GM19240 (cell line): ENCODE measurements around the gene CA5B.
"Not testable (repeated sequence)": the region's sequence is repeated elsewhere in the genome, so short reads cannot be mapped to it uniquely, and the experiment has no call there.

Experiments used
- DNase-seq: peaks from one replicate; pipeline ENCODE4 v3.0.0; 2011; ENCODE audit warnings: low spot score; ENCODE audit not compliant: insufficient read length

The CA5B gene

DNA sequence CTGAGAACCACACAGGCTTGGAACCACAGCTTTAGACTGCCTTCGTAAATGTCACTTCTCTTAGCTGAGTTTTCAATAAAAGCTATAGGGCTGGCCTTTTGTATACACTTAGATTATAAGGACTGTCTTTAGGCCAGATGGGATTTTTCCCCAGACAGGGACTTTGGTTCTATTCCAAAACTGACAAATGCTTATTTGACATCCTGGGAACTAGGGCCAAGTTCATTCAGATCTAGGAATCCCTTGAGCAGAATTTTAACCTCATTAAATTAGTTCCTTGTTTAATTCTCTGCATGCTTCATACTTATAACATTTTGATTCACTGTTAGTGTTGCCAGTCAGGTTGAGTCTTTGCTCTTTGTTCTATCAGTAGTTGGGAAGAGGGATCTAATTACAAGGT, 75.3 kb downstream of the CA5B start:
- no peak for DNase-seq

DNA sequence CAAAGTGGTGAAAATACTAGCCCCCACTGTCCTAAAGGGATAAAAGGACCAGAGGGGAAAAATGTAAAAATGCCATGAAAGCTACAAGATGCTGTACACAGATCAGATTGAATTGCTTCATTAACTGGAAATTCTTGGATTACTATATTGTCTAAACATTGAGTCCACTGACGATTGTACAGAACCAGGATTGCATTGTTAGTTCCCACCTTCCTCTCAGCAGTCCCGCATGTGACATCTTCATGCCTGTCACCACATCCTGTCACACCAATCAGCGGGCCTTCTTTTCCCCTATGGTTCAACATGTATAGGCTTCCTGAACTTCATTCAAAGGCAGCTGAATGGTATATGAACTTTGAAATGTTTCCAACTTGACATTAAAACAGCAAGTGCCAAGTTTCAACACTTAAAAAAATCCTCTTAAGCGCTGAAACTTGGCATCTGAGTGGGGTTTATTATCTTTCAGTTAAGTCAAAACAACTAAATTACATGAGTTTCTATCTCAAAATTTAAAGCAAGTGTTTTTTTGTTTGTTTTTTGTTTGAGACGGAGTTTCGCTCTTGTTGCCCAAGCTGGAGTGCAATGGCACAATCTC, 76.8 kb downstream of the CA5B start:
- no peak for DNase-seq

DNA sequence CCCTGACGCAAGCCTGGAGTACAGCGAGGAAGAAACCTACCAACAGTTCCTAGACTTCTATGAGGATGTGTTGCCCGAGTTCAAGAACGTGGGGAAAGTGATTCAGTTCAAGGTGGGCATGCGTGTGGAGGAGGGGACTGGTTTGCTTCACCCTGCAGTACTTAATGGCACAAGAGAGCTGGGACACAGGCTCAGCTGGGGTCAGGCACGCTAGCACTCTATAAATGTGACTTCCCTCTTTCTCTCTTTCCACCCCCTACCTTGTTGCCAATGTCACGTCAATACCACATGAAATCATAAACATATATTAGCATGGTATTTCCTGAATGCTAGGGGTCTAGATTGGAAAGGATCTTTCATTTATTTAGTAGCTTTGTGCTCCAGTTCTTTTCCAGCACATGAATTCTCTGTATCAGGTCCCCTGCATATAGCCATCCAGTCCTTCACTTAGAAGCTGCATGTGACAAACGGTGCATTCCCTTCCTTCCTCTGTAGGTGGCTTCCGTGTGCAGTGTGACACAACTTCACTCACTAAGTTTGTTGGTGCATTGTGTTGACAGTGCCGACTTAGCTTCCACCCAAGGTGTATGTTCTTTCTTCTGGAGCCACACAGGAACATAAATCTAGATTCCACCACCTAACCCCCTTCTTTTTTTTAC, 77.8 kb downstream of the CA5B start:
- peak; percentile 31 for DNase-seq

DNA sequence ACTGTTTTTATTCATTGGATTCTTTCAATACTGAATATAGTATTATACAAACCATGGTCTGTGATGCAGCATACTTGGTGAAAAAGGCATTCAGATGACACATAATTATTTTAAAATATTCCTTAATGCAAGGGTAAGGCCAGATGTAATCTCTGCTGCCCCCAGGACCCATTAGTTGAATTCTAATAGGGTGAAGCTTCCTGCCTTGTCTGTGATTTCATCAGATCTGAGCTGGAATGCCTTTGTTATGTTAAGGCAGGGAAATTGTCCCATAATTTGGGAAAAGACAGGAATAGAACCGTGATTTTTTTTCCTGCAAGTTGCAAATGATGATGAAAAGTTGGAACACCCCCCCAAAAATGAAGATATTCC, 78.4 kb downstream of the CA5B start:
- no peak for DNase-seq

DNA sequence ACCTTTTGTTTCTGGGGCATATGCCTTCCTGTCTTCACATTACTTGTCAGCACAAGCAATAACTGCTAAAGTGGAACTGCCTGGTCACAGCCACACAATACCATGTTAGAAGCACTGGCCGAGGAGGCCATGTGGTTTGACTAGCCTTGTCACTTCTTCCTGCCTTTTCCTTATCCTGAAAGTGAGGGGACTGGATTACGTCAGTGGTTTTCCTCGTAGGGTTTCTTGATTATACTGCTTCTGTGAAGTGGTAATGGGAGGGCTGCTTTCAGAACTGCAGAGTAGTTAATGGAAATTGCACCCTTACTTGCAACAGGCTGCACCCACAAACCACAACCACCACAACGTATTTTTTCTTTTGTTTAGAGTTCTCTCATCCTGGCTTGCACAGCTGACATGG, 78.8 kb downstream of the CA5B start:
- no peak for DNase-seq

DNA sequence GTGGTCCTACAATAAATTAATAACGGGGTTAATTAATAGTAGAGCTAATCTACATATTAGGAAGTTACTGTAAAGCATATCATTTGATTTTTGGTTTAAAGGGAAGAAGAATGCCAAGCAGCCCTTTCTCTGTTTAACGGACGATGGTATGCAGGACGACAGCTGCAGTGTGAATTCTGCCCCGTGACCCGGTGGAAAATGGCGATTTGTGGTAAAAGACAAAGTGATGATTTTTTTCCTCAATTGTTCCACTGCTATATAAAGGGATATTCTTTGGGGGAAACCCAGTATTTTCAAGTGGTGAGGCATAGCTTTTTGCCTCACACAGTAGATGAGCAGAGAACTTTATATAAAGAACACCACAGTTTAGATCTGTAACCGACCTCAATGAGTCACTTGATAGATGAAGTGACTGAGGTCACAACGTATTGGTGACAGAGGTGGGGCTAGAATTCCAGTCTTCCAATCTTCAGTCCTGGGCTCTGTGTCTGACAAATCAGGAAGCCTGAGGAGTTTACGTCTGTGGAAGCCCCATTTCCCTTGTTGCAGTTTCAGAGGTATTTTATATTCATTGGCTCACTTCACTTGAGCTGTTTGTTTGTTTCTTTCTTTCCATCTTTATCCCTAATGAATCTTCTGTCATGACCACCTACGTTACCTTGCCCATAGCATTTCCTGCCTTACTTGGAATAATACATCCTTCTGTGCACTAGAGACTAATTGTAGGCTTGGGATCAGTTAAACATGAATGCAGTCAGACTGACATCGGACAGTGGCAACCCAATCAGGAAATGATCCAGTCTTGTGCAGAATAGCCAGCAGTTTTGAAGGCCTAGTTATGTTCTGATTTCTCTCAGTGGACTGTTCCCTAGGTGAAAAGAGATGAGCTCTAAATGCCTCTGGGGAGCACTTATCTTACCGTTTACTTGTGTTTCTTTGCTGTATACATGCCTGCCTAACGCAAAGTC, 82.3 kb downstream of the CA5B start:
- no peak for DNase-seq

DNA sequence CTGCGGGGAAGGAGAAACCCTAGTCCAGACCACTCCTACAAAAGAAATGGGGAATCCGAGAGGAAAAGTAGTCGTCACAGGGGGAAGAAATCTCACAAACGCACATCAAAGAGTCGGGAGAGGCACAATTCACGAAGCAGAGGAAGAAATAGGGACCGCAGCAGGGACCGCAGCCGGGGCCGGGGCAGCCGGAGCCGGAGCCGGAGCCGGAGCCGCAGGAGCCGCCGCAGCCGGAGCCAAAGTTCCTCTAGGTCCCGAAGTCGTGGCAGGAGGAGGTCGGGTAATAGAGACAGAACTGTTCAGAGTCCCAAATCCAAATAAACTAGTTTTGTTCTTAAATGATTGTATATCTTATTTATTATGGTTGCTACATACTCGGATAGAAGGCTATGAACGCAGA, 84.9 kb downstream of the CA5B start:
- no peak for DNase-seq

DNA sequence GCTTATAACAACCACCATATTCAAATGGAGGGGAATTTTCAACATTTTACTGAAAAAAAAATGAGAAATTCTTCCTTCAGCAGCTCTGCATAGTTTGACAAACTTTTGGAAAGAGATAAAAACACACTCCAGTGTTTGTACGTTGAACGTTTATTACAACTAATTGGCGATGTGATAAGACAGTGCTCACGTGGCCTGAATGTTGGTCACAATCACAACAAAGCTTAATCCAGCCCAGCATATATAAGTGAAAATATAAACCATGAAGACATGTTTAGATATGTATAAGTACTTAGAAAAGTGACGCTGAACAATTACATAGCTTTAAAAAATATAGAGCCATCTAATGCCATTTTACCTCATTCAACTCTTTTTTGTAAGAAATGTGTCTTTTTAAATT, 87.9 kb downstream of the CA5B start:
- no peak for DNase-seq

DNA sequence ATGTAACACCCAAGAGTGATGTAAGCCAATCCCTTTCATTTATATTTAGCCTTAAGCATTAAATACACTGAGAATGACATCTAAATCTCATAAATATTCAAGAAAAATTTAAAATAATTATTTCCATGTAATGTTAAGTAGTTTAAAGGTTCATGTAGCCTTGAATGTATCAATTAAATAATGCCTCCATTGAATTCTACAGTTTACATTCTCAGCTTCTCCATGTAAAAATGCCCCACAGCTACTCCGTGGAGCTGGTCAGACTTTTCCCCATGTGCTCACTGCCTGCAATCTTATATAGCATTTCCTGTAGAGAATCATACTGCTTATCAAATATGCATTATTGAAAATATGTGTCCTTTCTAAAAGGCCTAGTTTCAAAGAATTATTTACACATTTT, 91.1 kb downstream of the CA5B start:
- DNase-seq: no peak

DNA sequence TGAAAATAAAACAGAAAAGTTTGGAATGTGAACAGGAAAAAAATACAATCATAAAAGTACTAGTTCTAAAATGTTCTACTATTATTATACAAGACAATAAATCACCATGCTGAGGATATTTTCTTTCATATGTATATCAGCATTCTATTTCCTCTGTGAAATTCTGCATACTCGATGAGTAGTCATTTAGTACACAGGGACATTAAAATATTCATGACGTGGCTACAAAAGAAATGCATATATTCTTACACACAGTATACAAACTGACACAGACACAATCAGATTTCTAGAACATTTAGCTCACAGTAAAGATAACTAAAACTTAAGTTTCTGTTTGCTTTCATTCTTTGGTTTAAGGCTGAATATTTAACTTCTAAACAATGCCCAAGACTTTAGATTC, 93.3 kb downstream of the CA5B start:
- not testable (repeated sequence) for DNase-seq

DNA sequence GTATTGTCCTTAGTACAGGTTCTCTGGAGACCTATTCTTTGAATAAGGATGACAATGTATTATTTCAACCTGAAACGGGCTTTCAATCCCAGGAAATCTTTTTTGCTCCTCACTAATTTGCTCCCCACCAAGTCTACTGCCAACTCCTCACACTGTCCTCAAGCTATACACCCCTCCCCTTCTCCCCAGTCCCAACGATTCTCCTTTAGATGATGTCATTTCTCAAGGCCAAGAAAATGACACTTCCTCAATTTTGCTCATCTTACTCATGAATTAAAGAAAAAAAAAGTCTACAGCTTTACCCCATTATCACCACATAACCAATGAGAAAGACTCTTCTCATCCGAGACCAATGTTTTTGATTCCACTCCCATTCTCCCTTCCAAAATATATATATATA, 96.0 kb downstream of the CA5B start:
- no peak for DNase-seq

DNA sequence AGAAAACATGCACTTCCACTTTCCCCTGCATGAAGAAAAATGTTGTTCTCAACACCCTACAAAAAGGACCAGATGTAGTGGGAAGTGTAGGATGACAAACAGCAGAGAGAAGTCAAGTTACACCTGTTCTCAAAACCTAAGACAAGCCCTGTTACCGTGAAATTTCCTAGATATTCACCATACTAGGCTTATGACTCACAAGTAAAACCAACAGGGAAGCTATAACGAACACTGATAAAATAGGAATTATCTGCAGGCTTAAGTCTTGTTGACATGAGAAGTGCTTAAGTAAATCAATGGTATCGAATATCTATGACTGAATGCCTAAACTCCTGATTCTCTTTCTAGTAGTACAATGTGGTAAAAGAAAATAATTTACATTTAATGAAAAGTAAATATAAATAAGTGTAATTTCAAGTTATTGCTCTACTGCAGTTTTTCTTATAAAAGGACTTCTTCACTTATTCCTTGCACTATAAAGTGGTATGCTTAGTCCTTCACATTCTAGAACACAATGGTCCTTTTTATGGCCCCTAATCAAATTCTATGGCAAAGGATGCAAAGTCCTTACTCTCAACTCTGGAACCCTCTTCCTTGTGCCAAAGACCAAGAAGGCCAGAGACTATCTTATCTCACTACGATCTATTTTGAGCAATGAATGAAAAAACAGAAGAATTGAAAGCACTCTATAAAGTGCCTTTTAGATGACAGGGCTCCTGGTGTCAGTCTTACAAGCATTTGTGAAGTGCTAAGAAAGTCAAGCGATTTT, 96.9 kb downstream of the CA5B start:
- no peak for DNase-seq
